GM10266 (cell line): ENCODE measurements around the gene SNRPA.

ENCODE experiments used
- DNase-seq: peaks from one replicate; pipeline ENCODE4 v3.0.0; 2012; ENCODE audit errors: extremely low spot score
- TF ChIP-seq, protein P1 (sequence below): IDR thresholded peaks from 2 replicates; pipeline ENCODE4 v1.5.1; 2012; ENCODE audit warnings: mild to moderate bottlenecking, low read depth; ENCODE audit not compliant: control insufficient read depth, insufficient read depth; ENCODE audit errors: missing control alignments

Gene SNRPA

DNA sequence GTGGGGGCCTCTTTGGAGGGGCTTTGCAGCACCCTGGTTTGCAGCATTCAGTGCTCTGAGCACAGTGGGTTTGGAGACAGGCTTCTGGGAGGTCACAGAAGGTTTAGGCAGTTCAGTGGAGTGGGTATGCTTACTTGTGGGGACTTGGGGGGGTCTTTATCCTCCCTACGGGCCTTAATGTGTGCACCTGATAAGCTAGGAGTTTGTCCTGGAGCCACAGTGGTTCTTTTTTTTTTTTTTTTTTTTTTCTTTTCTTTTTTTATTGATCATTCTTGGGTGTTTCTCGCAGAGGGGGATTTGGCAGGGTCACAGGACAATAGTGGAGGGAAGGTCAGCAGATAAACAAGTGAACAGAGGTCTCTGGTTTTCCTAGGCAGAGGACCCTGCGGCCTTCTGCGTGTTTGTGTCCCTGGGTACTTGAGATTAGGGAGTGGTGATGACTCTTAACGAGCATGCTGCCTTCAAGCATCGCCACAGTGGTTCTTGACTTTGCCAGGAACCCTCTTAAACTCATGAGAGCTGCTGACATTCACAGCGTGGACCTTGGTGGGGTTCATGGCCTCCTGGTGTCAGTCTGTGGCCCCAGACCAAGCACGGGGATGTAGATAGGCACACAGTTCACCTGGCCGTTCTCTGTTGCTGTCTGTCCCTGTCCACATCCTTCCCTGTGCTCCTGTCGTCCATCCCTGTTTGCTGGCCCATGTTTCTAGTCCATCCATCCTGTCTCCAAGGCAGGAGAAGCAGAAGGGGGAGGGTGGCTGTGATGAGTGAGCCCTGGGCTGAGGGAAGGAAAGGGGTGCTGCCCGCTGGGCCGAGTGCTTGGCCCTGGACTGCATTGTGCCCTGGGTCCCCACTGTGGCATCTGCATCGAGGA lies 50.7 kb downstream of the SNRPA start:
- DNase-seq: no peak
- TF ChIP-seq, protein P1, sequence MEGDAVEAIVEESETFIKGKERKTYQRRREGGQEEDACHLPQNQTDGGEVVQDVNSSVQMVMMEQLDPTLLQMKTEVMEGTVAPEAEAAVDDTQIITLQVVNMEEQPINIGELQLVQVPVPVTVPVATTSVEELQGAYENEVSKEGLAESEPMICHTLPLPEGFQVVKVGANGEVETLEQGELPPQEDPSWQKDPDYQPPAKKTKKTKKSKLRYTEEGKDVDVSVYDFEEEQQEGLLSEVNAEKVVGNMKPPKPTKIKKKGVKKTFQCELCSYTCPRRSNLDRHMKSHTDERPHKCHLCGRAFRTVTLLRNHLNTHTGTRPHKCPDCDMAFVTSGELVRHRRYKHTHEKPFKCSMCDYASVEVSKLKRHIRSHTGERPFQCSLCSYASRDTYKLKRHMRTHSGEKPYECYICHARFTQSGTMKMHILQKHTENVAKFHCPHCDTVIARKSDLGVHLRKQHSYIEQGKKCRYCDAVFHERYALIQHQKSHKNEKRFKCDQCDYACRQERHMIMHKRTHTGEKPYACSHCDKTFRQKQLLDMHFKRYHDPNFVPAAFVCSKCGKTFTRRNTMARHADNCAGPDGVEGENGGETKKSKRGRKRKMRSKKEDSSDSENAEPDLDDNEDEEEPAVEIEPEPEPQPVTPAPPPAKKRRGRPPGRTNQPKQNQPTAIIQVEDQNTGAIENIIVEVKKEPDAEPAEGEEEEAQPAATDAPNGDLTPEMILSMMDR: no peak

DNA sequence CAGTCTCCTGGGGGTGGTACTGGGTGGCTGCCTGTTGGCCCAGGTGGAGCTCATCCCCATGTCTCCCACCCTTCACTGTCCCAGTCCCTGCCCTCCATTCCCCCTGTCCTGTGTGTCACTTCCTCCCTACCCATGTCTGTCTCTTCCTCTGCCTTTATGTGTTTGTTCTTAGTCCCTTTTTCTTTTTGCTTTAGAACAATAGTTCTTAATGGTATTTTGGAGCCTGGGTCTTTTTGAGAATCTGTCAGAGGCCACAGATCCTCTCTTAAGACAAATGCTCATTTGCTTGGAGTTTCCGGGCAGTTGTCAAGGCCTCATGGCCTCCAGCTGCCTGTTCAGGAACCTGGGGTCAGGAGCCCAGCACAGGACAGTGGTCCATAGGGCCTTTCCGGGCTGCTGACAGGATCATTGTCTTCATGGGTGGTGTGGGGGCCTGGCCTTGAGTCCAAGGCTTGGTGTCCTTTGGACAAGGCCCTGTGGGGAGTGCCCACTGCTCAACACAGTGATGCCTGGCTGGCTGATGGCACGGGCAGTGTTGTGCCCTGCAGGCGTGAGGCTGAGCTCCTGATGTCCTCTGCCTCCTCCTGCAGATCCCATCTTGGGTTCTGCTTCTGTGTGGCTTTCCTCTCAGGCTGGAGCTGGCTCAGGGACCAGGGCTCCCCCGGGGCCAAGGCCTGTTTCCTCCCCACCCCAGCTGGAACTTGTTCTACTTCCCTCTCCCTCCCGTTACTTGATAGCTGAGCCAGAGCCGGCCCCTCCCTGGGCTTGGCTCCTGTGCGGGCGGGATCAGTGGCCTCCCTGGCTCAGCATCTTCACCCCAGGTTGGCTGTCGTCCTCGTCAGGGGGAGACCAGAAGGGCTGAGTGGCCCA lies 51.5 kb downstream of the SNRPA start:
- TF ChIP-seq, protein P1: no peak
- DNase-seq: no peak

DNA sequence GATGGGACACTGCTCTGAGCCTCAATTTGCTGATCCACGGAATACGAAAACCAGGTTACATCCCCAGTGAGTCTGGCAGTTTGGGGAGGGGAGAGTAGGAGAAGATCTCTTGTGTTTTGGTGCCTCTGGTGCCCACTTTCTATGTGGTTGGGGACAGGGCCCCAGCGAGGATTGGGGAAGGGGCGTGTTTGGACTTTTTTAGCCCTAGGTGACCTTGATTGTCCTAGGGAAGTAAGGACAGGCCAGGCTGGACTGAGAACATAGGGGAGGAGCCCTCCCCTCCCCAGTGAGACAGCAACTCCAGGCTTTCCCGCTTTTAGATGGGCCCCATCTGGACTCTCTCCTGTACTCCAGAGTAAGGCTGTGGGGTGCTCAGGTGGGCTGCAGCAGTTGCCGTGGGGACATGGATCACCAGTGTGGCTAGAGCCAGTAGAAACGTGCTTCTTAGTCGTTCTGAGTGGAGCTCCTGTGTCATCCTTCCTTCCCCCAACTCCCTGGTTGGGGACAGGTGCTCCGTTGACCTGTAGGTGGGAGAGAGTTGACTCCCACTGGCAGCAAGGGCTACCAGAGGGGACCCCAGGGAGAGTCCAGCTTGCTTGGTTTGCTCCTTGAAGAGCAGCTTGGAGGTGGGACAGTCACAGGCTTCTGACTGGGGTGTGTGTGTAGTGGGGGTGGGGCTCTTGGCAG lies 52.3 kb downstream of the SNRPA start:
- no peak for DNase-seq
- TF ChIP-seq, protein P1: no peak

DNA sequence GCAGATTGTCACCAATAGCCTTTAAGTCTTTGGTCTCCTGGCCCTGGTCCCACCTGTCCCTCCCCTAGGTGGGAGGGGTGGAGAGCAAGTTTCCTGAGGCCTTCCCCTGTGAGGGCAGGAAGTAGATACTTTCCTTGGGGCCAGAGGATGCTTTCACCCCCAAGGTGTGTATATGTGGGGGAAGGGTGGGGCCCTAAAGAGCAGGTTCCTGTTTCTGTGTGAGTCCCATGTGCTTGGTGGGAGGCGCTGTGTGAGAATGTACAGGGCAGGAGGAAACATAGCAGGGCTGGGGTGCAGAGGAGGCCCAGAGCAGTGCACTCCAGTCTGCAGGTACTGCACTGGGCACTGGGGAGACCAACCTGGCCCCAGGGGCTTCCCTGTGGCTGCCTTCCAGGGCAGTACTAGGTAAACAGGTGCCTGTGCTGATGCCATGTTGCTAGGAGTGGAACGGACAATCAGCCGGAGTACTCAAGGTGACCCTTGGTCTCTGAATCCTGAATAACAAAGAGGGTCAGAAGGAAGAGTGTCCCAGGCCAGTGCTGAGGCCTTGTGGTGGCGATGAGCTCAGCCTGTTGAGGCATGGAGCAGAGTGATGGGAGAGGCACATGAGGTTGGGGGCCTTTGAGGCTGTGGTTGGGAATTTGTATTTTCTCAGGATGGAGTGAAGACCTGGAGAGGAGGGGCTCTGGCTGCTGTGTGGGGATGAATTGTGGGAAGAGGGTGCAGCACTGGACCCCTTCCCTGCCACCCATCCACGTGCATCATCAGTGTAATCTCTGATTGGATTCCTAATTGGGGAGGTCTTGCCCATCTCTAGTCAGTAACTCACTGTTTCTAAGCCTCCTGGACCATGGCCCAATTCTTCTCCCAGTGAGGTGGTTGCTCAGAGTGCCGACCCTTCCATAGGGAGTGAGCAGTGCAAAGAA lies 53.1 kb downstream of the SNRPA start:
- DNase-seq: peak; percentile 58
- TF ChIP-seq, protein P1: no peak

DNA sequence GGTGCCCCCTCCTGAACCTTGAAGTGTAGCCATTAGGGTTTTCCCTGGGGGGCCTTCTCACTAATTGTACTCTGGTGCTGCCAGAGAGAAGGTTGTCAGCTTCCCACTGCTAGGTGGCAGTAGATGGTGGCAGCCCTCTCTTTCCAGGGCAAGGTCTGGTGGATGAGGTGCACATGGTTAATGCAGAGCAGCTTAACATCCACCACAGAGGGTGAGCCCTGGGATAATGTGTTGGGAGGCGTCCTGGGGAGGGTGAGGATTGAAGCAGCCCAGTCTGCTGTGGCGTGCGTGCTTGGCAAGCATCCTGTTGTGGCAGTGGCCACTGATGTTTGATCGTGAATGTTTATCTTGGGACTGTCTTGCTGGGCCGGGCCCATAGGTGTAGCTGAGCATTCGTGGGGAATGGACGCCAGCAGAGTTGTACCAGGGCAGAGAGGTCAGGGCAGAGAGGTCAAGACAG lies 53.8 kb downstream of the SNRPA start:
- DNase-seq: no peak
- TF ChIP-seq, protein P1: no peak

DNA sequence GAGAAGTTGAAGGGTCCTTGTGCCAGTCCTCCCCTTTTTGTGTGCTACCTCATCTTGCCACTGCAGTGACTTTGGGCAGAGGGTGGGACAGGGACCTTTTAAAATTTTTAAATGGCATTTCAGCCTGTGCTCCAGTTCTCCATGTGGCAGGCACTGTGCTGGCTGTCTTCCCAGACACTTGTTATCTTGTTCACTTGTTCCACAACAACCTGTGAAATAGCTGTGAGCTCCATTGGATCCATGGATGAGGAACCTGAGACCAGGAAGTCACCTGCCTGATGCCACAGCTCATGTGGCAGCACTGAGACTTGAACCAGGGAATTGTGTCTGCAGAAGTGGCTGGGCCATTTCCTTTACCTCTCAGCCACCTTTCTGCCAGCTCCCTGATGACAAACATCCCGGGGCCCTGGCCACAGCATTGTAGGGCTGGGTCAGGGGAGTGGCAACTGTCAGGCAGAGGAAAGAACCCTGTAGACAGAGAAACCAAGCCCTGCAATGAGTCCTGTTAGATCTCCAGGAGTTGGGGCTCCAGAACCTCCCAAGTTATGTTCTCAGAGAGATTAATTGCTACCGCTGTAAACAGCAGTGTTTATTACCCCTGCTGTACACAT lies 54.4 kb downstream of the SNRPA start:
- DNase-seq: no peak
- TF ChIP-seq, protein P1: no peak
